NT2/D1 (cell line): ENCODE data around the gene SLC25A5.
"Not testable (repeated sequence)": the region's sequence is repeated elsewhere in the genome, so short reads cannot be mapped to it uniquely, and the experiment has no call there.

Experiments used
- DNase-seq: peaks from one replicate; pipeline ENCODE4 v3.0.0-alpha.2; 2011; ENCODE audit warnings: low read depth, low spot score
- H3K27me3 ChIP-seq: 2 replicates; pipeline ENCODE4 v1.6.0; 2011; ENCODE audit warnings: mild to moderate bottlenecking; ENCODE audit not compliant: insufficient read length, insufficient read depth
- H3K36me3 ChIP-seq: 2 replicates; pipeline ENCODE4 v1.6.1; 2011; ENCODE audit warnings: mild to moderate bottlenecking, low read length, mixed read lengths; ENCODE audit not compliant: insufficient read depth, insufficient read length
- H3K4me1 ChIP-seq: 2 replicates; pipeline ENCODE4 v1.5.1; 2011; ENCODE audit not compliant: insufficient read depth, insufficient read length
- H3K4me3 ChIP-seq: 2 replicates; pipeline ENCODE4 v1.5.1; 2011; ENCODE audit warnings: low read depth; ENCODE audit not compliant: insufficient read length
- H3K9ac ChIP-seq: 2 replicates; pipeline ENCODE4 v1.6.0; 2011; ENCODE audit warnings: low read depth; ENCODE audit not compliant: insufficient read length
- H3K9me3 ChIP-seq: 2 replicates; pipeline ENCODE4 v1.5.1; 2011; ENCODE audit warnings: mild to moderate bottlenecking, low read length; ENCODE audit not compliant: insufficient read depth
- SUZ12 ChIP-seq: IDR thresholded peaks from 2 replicates; pipeline ENCODE4 v1.6.1; 2011; ENCODE audit not compliant: insufficient read length, insufficient read depth; ENCODE audit errors: extremely low read depth
- YY1 ChIP-seq: IDR thresholded peaks from 2 replicates; pipeline ENCODE4 v1.6.1; 2011; ENCODE audit not compliant: insufficient read length, insufficient read depth
- ZNF274 ChIP-seq: IDR thresholded peaks from 2 replicates; pipeline ENCODE4 v1.6.1; 2011; ENCODE audit warnings: mild to moderate bottlenecking, low read depth, low read length

The SLC25A5 gene

GRCh38 chrX:119488749-119489148, 20.5 kb downstream of the SLC25A5 start:
- H3K27me3 ChIP-seq, result no peaks in the 10 kb centered on the region
- no peak overlapping the region for H3K4me3 ChIP-seq
- H3K9me3 ChIP-seq, result no peaks in the 10 kb centered on the region
- peaks cover 2% of the 10 kb centered on the region for H3K4me1 ChIP-seq
- no peak overlapping the region for H3K9ac ChIP-seq
- H3K36me3 ChIP-seq, result no peaks in the 10 kb centered on the region
- no peak for TF ChIP-seq SUZ12
- no peak for TF ChIP-seq YY1
- no peak for TF ChIP-seq ZNF274
- DNase-seq, result no peak

GRCh38 chrX:119489212-119490074, 21.2 kb downstream of the SLC25A5 start:
- no peak for DNase-seq
- H3K4me1 ChIP-seq, result peaks cover 2% of the 10 kb centered on the region
- no peaks in the 10 kb centered on the region for H3K9me3 ChIP-seq
- TF ChIP-seq SUZ12, result no peak
- TF ChIP-seq YY1, result no peak
- TF ChIP-seq ZNF274, result no peak
- H3K36me3 ChIP-seq, result no peaks in the 10 kb centered on the region
- no peaks in the 10 kb centered on the region for H3K27me3 ChIP-seq
- H3K4me3 ChIP-seq, result no peak overlapping the region
- no peak overlapping the region for H3K9ac ChIP-seq

- no peaks in the 10 kb centered on the region for H3K36me3 ChIP-seq
- H3K9me3 ChIP-seq, result no peaks in the 10 kb centered on the region
- H3K4me3 ChIP-seq, result no peak overlapping the region
- no peak for DNase-seq
- no peak overlapping the region for H3K9ac ChIP-seq
- TF ChIP-seq ZNF274, result no peak
- no peak for TF ChIP-seq SUZ12
- no peak for TF ChIP-seq YY1
- no peaks in the 10 kb centered on the region for H3K27me3 ChIP-seq
- peaks cover 2% of the 10 kb centered on the region for H3K4me1 ChIP-seq
Measured at GRCh38 chrX:119492463-119492862, 24.2 kb downstream of the SLC25A5 start.

DNA sequence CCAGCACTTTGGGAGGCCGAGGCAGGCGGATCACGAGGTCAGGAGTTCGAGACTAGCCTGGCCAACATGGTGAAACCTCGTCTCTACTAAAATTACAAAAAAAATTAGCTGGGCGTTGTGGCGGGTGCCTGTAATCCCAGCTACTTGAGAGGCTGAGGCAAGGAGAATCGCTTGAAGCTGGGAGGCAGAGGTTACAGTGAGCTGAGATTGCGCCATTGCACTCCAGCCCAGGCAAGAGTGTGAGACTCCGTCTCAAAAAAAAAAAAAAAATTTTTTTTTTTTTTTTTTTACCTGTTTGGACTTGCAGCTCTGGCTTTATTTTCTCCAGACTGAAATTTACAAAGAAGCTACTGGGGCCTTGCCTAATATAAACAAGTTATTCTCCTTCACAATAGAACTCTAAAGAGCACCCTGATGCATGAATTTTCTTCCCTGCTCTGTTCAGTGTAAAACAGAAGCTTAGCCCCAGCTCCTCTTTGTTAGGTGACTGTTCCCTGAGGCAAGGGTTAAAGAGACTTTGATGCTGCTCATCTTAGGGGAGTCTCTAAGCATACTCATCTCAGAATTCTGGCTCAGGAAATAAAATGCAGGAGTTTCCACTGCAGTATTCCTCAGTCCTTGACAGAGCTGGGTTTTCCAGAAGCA, 25.7 kb downstream of the SLC25A5 start:
- not testable (repeated sequence) for H3K9me3 ChIP-seq, H3K27me3 ChIP-seq, H3K9ac ChIP-seq, H3K4me1 ChIP-seq, H3K36me3 ChIP-seq, DNase-seq, H3K4me3 ChIP-seq

DNA sequence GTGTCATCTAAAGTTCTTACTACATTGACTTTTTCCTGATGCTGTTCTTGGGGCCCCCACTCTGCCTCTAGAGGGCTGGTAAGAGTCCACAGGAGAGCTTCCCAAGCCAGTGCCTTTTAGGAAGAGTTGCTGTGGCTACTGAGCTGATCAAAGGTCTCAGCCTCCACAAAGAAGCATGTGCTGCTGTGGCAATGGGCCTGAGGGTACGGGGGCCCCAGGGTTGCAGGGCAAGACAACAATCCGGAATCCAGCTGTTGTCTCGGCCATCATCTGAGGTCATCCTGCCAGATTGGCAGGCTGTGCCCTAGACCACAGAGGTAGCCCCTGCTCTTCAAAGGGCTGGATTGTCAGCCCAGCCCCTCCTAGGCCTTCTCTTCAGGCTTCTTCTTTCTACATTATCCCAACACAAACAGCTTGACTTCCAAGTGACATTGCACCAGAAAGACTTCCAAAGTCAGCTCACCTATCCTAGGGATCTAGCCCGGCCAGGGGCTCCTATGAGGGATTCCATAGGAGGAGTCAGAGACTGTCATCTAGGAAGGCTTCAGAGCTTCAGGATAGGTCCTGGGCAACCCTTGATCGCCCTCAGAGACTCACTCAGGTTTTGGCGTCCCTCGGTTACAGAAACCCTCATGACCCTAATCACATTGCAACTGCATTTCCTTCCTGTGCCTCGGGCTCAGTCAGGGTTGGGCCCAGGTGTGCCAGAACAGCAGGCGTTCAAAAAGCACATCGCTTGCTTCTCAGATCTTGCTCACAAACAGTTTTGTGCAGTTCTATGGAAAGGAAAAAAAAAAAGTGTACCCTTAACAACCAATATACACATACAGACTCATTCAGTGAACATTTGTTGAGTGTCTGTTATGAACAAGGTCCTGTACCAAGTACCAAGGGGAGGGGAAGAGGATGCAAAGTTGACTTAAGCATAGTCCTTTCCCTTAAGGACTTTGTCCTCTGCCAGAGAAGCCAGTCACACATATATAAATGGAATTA, 27.8 kb downstream of the SLC25A5 start:
- Histone ChIP-seq H3K36me3 (no peaks in the 10 kb centered on the region), H3K9me3 (no peaks in the 10 kb centered on the region), H3K4me1 (peaks cover 2% of the 10 kb centered on the region), H3K27me3 (no peaks in the 10 kb centered on the region), H3K9ac (no peak overlapping the region), H3K4me3 (no peak overlapping the region)
- no peak for DNase-seq
- no peak for TF ChIP-seq YY1
- TF ChIP-seq SUZ12, result no peak
- no peak for TF ChIP-seq ZNF274

GRCh38 chrX:119497185-119497584, 28.9 kb downstream of the SLC25A5 start:
- no peak for DNase-seq
- TF ChIP-seq SUZ12 (no peak), YY1 (no peak), ZNF274 (no peak)
- Histone ChIP-seq H3K9ac (no peak overlapping the region), H3K4me1 (peaks cover 2% of the 10 kb centered on the region), H3K4me3 (no peak overlapping the region), H3K27me3 (no peaks in the 10 kb centered on the region), H3K36me3 (no peaks in the 10 kb centered on the region), H3K9me3 (no peaks in the 10 kb centered on the region)
